Stimulated activated CD4-positive, alpha-beta T cell treated with anti-CD3 and anti-CD28 coated beads, Interleukin-12 subunit alpha, Interleukin-12 subunit beta, amount 100 ng/mL, for 24 hours (primary cell): ENCODE data around the gene RRP36.
A peak's percentile ranks its signal among the peaks of the same experiment; 100 is the strongest.

ENCODE experiments used
- DNase-seq, 2 experiments: peaks; one replicate each; pipeline ENCODE4 v3.0.0-alpha.2; 2020; ENCODE audit warnings: low read depth in 2 of 2

The RRP36 gene

GRCh38 chr6:43062818-43063217 is 41.4 kb downstream of the RRP36 start:
- no peak for DNase-seq

- DNase-seq, result no peak
Measured at GRCh38 chr6:43070028-43070632, 48.7 kb downstream of the RRP36 start.

GRCh38 chr6:43074847-43075669 is 53.6 kb downstream of the RRP36 start:
- no peak for DNase-seq

- DNase-seq, result peak in 1 of 2 experiments; percentile 24
Measured at GRCh38 chr6:43075670-43076463, 54.4 kb downstream of the RRP36 start, which contains the start of gene PTK7. Gene PTK7, plus strand, starts transcription at chr6:43076314. Its CDS starts 175 bp downstream, at chr6:43076489.

- no peak for DNase-seq
Measured at GRCh38 chr6:43076464-43077332, 55.3 kb downstream of the RRP36 start.

- DNase-seq, result no peak
Measured at GRCh38 chr6:43077333-43077809, 55.9 kb downstream of the RRP36 start.

- DNase-seq, result no peak
Measured at GRCh38 chr6:43077981-43078511, 56.6 kb downstream of the RRP36 start.

- DNase-seq, result no peak
Measured at GRCh38 chr6:43078691-43079090, 57.3 kb downstream of the RRP36 start.
